ENCODE results near the gene ING1.

Gene ING1

DNA sequence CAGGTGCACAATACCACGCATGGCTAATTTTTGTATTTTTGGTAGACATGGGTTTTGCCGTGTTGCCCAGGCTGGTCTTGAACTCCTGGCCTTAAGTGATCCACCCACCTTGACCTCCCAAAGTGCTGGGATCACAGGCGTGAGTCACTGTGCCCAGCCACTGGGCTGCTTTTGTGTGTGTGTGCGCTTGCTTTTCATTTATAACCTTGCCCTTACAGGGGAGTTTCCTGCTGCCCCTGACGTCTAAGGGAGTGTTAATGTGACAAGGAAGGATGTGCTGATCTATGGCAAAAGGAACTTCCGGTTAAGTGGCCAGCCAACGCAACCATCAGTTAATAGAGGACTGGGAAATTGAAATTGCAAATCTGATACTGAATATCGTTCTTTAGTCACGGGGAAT lies 57.7 kb downstream of the ING1 start:
- DNase-seq (ENCODE audit: low read depth in 2 of 2): no peak

DNA sequence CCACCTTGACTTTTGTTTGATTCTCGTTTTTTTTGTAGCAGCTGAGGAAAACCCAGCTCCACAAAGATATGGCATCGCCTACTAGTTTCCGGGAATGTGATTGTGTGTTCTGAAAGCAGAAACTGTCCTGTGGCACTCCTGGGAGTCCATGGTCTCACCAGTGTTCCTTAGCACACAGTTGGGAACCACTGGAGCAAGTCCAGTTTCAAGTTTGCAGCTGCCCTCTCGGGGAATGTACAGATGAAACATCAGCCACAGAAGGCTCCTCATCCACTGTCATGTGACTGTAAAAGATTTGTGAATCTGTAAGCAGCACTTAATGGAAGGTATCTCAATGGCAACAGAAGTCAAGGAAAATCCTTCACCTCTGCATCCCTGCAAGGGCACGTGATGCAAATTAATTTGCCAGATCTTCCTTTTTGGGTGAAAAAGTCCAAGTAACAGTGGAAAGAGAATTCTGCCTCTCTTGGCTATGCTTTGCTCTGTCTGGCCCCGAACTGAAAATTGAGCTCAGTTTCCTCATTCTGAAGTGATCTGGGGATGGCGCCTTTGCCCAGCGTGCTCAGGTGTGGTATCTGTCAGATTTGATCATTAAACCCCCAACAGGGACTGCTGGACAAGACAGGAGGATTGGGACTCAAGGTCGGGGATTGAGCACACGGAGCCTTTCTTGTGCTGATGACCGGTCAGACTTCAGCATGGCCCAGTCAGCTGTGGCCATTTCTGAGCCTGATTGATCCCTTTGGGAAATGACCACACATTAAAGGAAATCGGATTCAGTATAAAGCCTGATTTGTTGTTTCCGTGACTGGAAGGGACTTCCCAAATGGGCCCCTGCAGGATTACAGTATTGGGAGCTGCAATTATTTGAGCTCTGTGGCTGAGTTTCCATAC lies 58.8 kb downstream of the ING1 start:
- no peak for DNase-seq (ENCODE audit: low read depth in 2 of 2)

Measured in stimulated activated CD4-positive, alpha-beta T cell treated with anti-CD3 and anti-CD28 coated beads, Interleukin-4, amount 100 ng/mL, for 48 hours (primary cell).